Natural killer cell (primary cell): ENCODE results near the gene ACCSL. TPM values are rescaled to one million over a fixed set of nuclear protein-coding genes. Genes with fewer than 3 reads are reported as not detected.

Source experiments
- ATAC-seq, 3 donors: fragments of 150-1000 bp in 2 of 3; fragments of 200-7000 bp in 1 of 3; cut with Tn5 transposase; 1 replicate in 1 of 3; 2 replicates in 2 of 3; pipeline ENCODE4 v1.10.0; 2021; ENCODE audit warnings: mild to moderate bottlenecking in 2 of 3, moderate library complexity in 2 of 3
- DNase-seq, 2 donors: peaks; one replicate each; pipeline versions ENCODE4 v3.0.0 to v3.0.0-alpha.2; 2013 to 2021; ENCODE audit warnings: mixed read lengths in 1 of 2
- H3K27ac ChIP-seq: one replicate; pipeline ENCODE4 v1.5.1; 2013; ENCODE audit warnings: mild to moderate bottlenecking, low read length
- H3K27me3 ChIP-seq: one replicate; pipeline ENCODE4 v1.6.1; 2013; ENCODE audit warnings: low read length; ENCODE audit not compliant: control insufficient read depth, insufficient read depth
- H3K36me3 ChIP-seq: one replicate; pipeline ENCODE4 v1.6.1; 2013; ENCODE audit warnings: low read length; ENCODE audit not compliant: control insufficient read depth, insufficient read depth
- H3K4me1 ChIP-seq: one replicate; pipeline ENCODE4 v1.6.1; 2013; ENCODE audit warnings: low read length; ENCODE audit not compliant: control insufficient read depth, insufficient read depth
- H3K4me3 ChIP-seq: one replicate; pipeline ENCODE4 v1.5.1; 2013; ENCODE audit warnings: low read length
- H3K9me3 ChIP-seq: one replicate; pipeline ENCODE4 v1.6.1; 2013; ENCODE audit warnings: low read length; ENCODE audit not compliant: control insufficient read depth, insufficient read depth
- H3K27ac Mint-ChIP-seq, 2 donors: one replicate each; pipeline ENCODE4 v1.8.0; 2022; ENCODE audit warnings: mild to moderate bottlenecking in 2 of 2, mixed read lengths in 2 of 2, moderate library complexity in 1 of 2
- H3K27me3 Mint-ChIP-seq, 2 donors: one replicate each; pipeline ENCODE4 v1.8.0; 2022; ENCODE audit warnings: low read depth in 2 of 2, mixed read lengths in 2 of 2
- H3K36me3 Mint-ChIP-seq: one replicate; pipeline ENCODE4 v1.8.0; 2022; ENCODE audit warnings: mixed read lengths
- H3K4me1 Mint-ChIP-seq, 2 donors: one replicate each; pipeline ENCODE4 v1.8.0; 2022; ENCODE audit warnings: mixed read lengths in 2 of 2
- H3K4me3 Mint-ChIP-seq: one replicate; pipeline ENCODE4 v1.8.0; 2022; ENCODE audit warnings: mild to moderate bottlenecking, moderate library complexity, mixed read lengths
- H3K9me3 Mint-ChIP-seq, 2 donors: one replicate each; pipeline ENCODE4 v1.8.0; 2022; ENCODE audit warnings: mixed read lengths in 2 of 2
- WGBS: methylation state at CpG from one replicate; pipeline ENCODE4 v1.1.7; 2013; ENCODE audit warnings: missing lambda C conversion rate; ENCODE audit not compliant: insufficient coverage; 5-methylcytosine and 5-hydroxymethylcytosine counted together
- intact Hi-C: fragments of 100-400 bp; cut with micrococcal nuclease; formaldehyde crosslinking; loops from one replicate; pipeline ENCODE4 v1.14.2; 2022
- total RNA-seq, 4 donors: library from RNA; stranded (reverse); fragments of 120-200 nt in 1 of 4; gene quantifications; one replicate each; pipeline versions ENCODE4 v1.2.3 to v1.2.4, GENCODE V29; 2013 to 2022
- TF ChIP-seq, protein P1 (sequence below): fragments of 200-600 bp; IDR thresholded peaks from one replicate; pipeline ENCODE4 v1.8.0; 2022; ENCODE audit warnings: antibody characterized with exemption

The ACCSL gene
- total RNA-seq, 3 donors from 2014 or later (not counting 1 experiment from before 2014, with no cell fraction given), result not detected

- Histone ChIP-seq H3K9me3 (no peaks in the 10 kb centered on the region), H3K4me3 (no peak overlapping the region), H3K36me3 (no peaks in the 10 kb centered on the region), H3K27me3 (no peaks in the 10 kb centered on the region), H3K4me1 (no peaks in the 10 kb centered on the region), H3K27ac (no peak overlapping the region)
- H3K27me3 Mint-ChIP-seq, result peaks cover 12 to 16% of the 10 kb centered on the region in 2 donors
- intact Hi-C loops, result no loop called here
- no peak for DNase-seq
- H3K4me1 Mint-ChIP-seq, result no peaks in the 10 kb centered on the region
- no peaks in the 10 kb centered on the region for H3K36me3 Mint-ChIP-seq
- 91% methylated on average over 1 of the region's 1 CpG for WGBS
- H3K27ac Mint-ChIP-seq, result no peak overlapping the region
- TF ChIP-seq, protein P1, sequence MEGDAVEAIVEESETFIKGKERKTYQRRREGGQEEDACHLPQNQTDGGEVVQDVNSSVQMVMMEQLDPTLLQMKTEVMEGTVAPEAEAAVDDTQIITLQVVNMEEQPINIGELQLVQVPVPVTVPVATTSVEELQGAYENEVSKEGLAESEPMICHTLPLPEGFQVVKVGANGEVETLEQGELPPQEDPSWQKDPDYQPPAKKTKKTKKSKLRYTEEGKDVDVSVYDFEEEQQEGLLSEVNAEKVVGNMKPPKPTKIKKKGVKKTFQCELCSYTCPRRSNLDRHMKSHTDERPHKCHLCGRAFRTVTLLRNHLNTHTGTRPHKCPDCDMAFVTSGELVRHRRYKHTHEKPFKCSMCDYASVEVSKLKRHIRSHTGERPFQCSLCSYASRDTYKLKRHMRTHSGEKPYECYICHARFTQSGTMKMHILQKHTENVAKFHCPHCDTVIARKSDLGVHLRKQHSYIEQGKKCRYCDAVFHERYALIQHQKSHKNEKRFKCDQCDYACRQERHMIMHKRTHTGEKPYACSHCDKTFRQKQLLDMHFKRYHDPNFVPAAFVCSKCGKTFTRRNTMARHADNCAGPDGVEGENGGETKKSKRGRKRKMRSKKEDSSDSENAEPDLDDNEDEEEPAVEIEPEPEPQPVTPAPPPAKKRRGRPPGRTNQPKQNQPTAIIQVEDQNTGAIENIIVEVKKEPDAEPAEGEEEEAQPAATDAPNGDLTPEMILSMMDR, result no peak
- H3K4me3 Mint-ChIP-seq, result no peak overlapping the region
- no peaks in the 10 kb centered on the region for H3K9me3 Mint-ChIP-seq
- ATAC-seq, result no peak
Observed at GRCh38 chr11:44011797-44012196, 36.0 kb upstream of the ACCSL start.

- ATAC-seq (no peak), DNase-seq (no peak)
- H3K4me3 ChIP-seq, result no peak overlapping the region
- Mint-ChIP-seq H3K4me1 (no peaks in the 10 kb centered on the region), H3K4me3 (no peak overlapping the region), H3K27me3 (peaks cover 12 to 27% of the 10 kb centered on the region in 2 donors), H3K36me3 (no peaks in the 10 kb centered on the region), H3K9me3 (no peaks in the 10 kb centered on the region), H3K27ac (no peak overlapping the region)
- WGBS, result 78% methylated on average over 8 of the region's 8 CpGs
- H3K9me3 ChIP-seq, result no peaks in the 10 kb centered on the region
- no peak overlapping the region for H3K27ac ChIP-seq
- H3K4me1 ChIP-seq, result no peaks in the 10 kb centered on the region
- intact Hi-C loops, result no loop called here
- TF ChIP-seq, protein P1, result no peak
- no peaks in the 10 kb centered on the region for H3K27me3 ChIP-seq
- H3K36me3 ChIP-seq, result no peaks in the 10 kb centered on the region
Observed at GRCh38 chr11:44014968-44015623, 32.7 kb upstream of the ACCSL start.

DNA sequence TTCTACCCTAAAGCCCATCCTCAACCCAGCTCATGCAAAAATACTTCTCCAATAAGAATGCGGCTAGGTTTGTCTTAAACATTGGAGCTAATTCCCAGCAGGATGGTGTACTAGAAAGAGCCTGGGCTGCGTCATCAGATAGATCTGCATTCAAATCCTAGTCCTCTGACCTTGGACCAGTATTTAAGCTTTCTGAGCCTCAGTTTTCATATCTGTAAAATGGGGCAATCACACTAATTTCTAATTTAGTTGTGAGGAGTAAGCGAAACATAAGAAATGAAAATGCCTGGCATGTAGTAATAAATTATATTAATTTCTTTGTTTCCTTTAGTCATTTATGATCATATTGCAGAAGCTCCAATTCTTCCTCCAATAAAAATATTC lies 32.2 kb upstream of the ACCSL start:
- no peak for DNase-seq
- no peaks in the 10 kb centered on the region for H3K36me3 Mint-ChIP-seq

More for the DNA sequence above, 32.2 kb upstream of the ACCSL start:
- Mint-ChIP-seq H3K4me3 (no peak overlapping the region), H3K27ac (no peak overlapping the region), H3K4me1 (no peaks in the 10 kb centered on the region), H3K9me3 (no peaks in the 10 kb centered on the region), H3K27me3 (peaks cover 9 to 24% of the 10 kb centered on the region in 2 donors)
- WGBS, result 88% methylated on average over 2 of the region's 3 CpGs
- intact Hi-C loops, result no loop called here
- H3K27me3 ChIP-seq, result no peaks in the 10 kb centered on the region
- TF ChIP-seq, protein P1, result no peak
- H3K4me1 ChIP-seq, result no peaks in the 10 kb centered on the region
- no peak for ATAC-seq
- H3K36me3 ChIP-seq, result no peaks in the 10 kb centered on the region
- no peak overlapping the region for H3K27ac ChIP-seq
- H3K9me3 ChIP-seq, result no peaks in the 10 kb centered on the region
- no peak overlapping the region for H3K4me3 ChIP-seq
